A673 (cell line): ENCODE data around the gene SERGEF. TPM values are rescaled to one million over a fixed set of nuclear protein-coding genes. Genes with fewer than 3 reads are reported as not detected.
"Not testable (repeated sequence)": the region's sequence is repeated elsewhere in the genome, so short reads cannot be mapped to it uniquely, and the experiment has no call there.

ENCODE experiments used
- BruUV-seq: library from RNA; stranded (reverse); fragments of 400-500 nt; replicated peaks from 2 replicates; lab custom pipeline; 2021; lab: Mats Ljungman, UMichigan
- CTCF ChIA-PET: fragments of 300-600 bp; sonication (Branson Sonifier 250); formaldehyde crosslinking; loops from one replicate; lab custom pipeline; 2022; ENCODE audit warnings: antibody characterized with exemption; lab: Charles Lee
- POLR2A ChIA-PET: fragments of 300-600 bp; sonication (Branson Sonifier 250); formaldehyde crosslinking; loops from one replicate; lab custom pipeline; 2022; ENCODE audit warnings: antibody characterized with exemption; ENCODE audit not compliant: low non-redundant PET; lab: Charles Lee
- DNase-seq: peaks from one replicate; pipeline ENCODE4 v3.0.0-alpha.2; 2015; ENCODE audit warnings: low spot score
- H3K27ac ChIP-seq: fragments of 200-600 bp; sonication (generic); 2 replicates; pipeline ENCODE4 v1.5.1; 2016; ENCODE audit warnings: mixed run types, low read depth, mild to moderate bottlenecking, mixed read lengths, antibody characterized with exemption, low read length; ENCODE audit not compliant: poor library complexity, severe bottlenecking
- H3K27me3 ChIP-seq: fragments of 200-600 bp; sonication (generic); replicated peaks from 2 replicates; pipeline ENCODE4 v1.6.1; 2017; ENCODE audit warnings: mixed run types, low read depth, mild to moderate bottlenecking, mixed read lengths, antibody characterized with exemption, low read length; ENCODE audit not compliant: insufficient read depth, poor library complexity
- H3K36me3 ChIP-seq: fragments of 200-600 bp; sonication (generic); 2 replicates; pipeline ENCODE4 v1.6.1; 2016; ENCODE audit warnings: mixed run types, mild to moderate bottlenecking, mixed read lengths, antibody characterized with exemption, low read length; ENCODE audit not compliant: insufficient read depth, poor library complexity, severe bottlenecking
- H3K4me1 ChIP-seq: fragments of 200-600 bp; sonication (generic); 2 replicates; pipeline ENCODE4 v1.6.1; 2017; ENCODE audit warnings: mixed run types, mild to moderate bottlenecking, mixed read lengths, antibody characterized with exemption, low read length; ENCODE audit not compliant: insufficient read depth, poor library complexity, severe bottlenecking
- H3K4me3 ChIP-seq: fragments of 200-600 bp; sonication (generic); 2 replicates; pipeline ENCODE4 v1.5.1; 2016; ENCODE audit warnings: low read depth, mixed run types, mild to moderate bottlenecking, mixed read lengths, low read length; ENCODE audit not compliant: poor library complexity, severe bottlenecking
- H3K9me3 ChIP-seq: fragments of 200-600 bp; sonication (generic); 2 replicates; pipeline ENCODE4 v1.6.1; 2016; ENCODE audit warnings: mixed run types, low read depth, mild to moderate bottlenecking, mixed read lengths, antibody characterized with exemption, low read length; ENCODE audit not compliant: poor library complexity, severe bottlenecking
- CTCF ChIP-seq: fragments of 300-800, 200-600 bp; sonication (generic); conservative IDR thresholded peaks from 2 replicates; pipeline ENCODE4 v1.5.1; 2017; ENCODE audit warnings: low read depth, mild to moderate bottlenecking, antibody characterized with exemption, low read length, moderate library complexity, mixed read lengths
- EZH2 ChIP-seq: fragments of 200-600 bp; sonication (generic); IDR thresholded peaks from 2 replicates; pipeline ENCODE4 v1.6.1; 2017; ENCODE audit warnings: borderline replicate concordance, low read depth, mild to moderate bottlenecking, mixed read lengths, antibody characterized with exemption, low read length; ENCODE audit not compliant: poor library complexity, severe bottlenecking
- intact Hi-C: fragments of 100-400 bp; cut with micrococcal nuclease; formaldehyde crosslinking; loops from one replicate; pipeline ENCODE4 v1.10.0; 2022; ENCODE audit not compliant: unreplicated experiment
- total RNA-seq: library from RNA; stranded (reverse); gene quantifications from 2 replicates; pipeline ENCODE4 v1.2.3, GENCODE V29; 2021

Gene SERGEF
- total RNA-seq, 1 experiment from 2014 or later = 15.2 TPM

DNA sequence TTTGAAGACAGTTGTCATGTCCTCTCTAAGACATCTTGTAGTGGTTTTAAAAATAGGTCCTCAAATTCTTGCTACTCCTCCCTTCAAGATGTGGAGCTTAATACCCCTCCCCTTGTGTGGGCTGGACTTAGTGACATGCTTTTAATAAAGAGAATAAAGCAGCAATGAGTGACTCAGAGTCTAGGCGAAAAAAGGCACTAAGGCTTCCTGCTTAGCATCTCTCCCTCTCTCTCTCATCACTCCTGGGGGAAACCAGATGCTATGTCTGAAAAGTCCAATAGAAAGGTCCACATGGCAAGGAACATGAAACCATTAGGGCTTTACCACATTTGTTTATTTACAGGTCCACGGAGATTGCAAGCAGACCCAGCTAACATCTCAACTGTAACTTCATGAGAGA lies 11.7 kb downstream of the SERGEF start:
- H3K27ac ChIP-seq = no peak overlapping the region
- H3K27me3 ChIP-seq = no peaks in the 10 kb centered on the region
- no peaks in the 10 kb centered on the region for H3K9me3 ChIP-seq
- POLR2A ChIA-PET = no interaction called here
- BruUV-seq = no TSS peak
- peak; percentile 71 for DNase-seq
- no peak for TF ChIP-seq CTCF
- no peak for TF ChIP-seq EZH2
- intact Hi-C loops = no loop called here
- H3K36me3 ChIP-seq = peaks cover 5% of the 10 kb centered on the region
- H3K4me1 ChIP-seq = no peaks in the 10 kb centered on the region
- H3K4me3 ChIP-seq = no peak overlapping the region
- CTCF ChIA-PET = interaction anchor here (1.3 kb wide), 1 partner anchor 28 kb away, joined by 4 read pairs; no protein-coding TSS in a partner anchor

GRCh38 chr11:18000760-18001159 lies 12.1 kb downstream of the SERGEF start:
- no peaks in the 10 kb centered on the region for H3K9me3 ChIP-seq
- DNase-seq = no peak
- CTCF ChIA-PET = interaction anchor here (1.3 kb wide), 1 partner anchor 28 kb away, joined by 4 read pairs; no protein-coding TSS in a partner anchor
- no peak overlapping the region for H3K4me3 ChIP-seq
- H3K27me3 ChIP-seq = no peaks in the 10 kb centered on the region
- no peaks in the 10 kb centered on the region for H3K4me1 ChIP-seq
- intact Hi-C loops = no loop called here
- TF ChIP-seq EZH2 = no peak
- no peak for TF ChIP-seq CTCF
- peaks cover 2% of the 10 kb centered on the region for H3K36me3 ChIP-seq
- BruUV-seq = no TSS peak
- H3K27ac ChIP-seq = no peak overlapping the region
- POLR2A ChIA-PET = no interaction called here

DNA sequence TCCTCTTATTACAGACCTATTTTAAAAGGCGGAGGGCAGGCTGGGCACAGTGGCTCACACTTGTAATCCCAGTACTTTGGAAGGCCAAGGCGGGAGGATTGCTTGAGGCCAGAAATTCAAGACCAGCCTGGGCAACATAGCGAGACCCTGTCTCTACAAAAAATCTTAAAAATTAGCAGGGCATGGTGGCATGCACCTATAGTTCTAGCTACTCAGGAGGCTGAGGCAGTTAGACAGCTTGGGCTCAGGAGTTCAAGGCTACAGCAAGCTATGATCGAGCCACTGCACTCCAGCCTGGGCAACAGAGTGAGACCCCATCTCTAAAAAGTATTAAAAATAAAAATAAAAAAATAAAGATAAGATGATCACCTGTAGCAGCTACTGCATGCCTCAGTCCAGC lies 12.7 kb downstream of the SERGEF start:
- H3K27ac ChIP-seq, intact Hi-C loops, H3K4me1 ChIP-seq, POLR2A ChIA-PET, BruUV-seq, H3K4me3 ChIP-seq, H3K27me3 ChIP-seq, DNase-seq, H3K36me3 ChIP-seq, H3K9me3 ChIP-seq: not testable (repeated sequence)
- CTCF ChIA-PET = interaction anchor here (1.3 kb wide), 1 partner anchor 27 kb away, joined by 4 read pairs; no protein-coding TSS in a partner anchor

- CTCF ChIA-PET = no interaction called here
- Histone ChIP-seq H3K36me3 (no peaks in the 10 kb centered on the region), H3K4me3 (no peak overlapping the region), H3K9me3 (no peaks in the 10 kb centered on the region), H3K4me1 (no peaks in the 10 kb centered on the region), H3K27ac (no peak overlapping the region), H3K27me3 (no peaks in the 10 kb centered on the region)
- POLR2A ChIA-PET = no interaction called here
- TF ChIP-seq EZH2 = no peak
- TF ChIP-seq CTCF = no peak
- no peak for DNase-seq
- intact Hi-C loops = loop anchor here (5.0 kb wide), 1 partner anchor 209 kb away; no protein-coding TSS in a partner anchor
- no TSS peak for BruUV-seq
Measured at GRCh38 chr11:17992916-17993315, 19.9 kb downstream of the SERGEF start.
